WTC11 (cell line): ENCODE data around the gene HOXA13. TPM values are rescaled to one million over a fixed set of nuclear protein-coding genes. Genes with fewer than 3 reads are reported as not detected.

Experiments used
- ATAC-seq: fragments of 200-7000 bp; cut with Tn5 transposase; 2 replicates; pipeline ENCODE4 v1.10.0; 2021; ENCODE audit warnings: mild to moderate bottlenecking, moderate library complexity
- CTCF ChIA-PET: fragments of 300-600 bp; sonication (Branson Sonifier 250); formaldehyde crosslinking; loops from one replicate; lab custom pipeline; 2021; ENCODE audit warnings: antibody characterized with exemption; lab: Charles Lee
- POLR2A ChIA-PET: fragments of 350-600 bp; sonication (Branson Sonifier 250); formaldehyde crosslinking; loops from one replicate; lab custom pipeline; 2021; ENCODE audit warnings: antibody characterized with exemption; lab: Charles Lee
- DNase-seq: peaks from one replicate; pipeline ENCODE4 v3.0.0; 2021; ENCODE audit warnings: low spot score
- H3K27ac Mint-ChIP-seq: 2 replicates; pipeline ENCODE4 v1.8.0; 2021; ENCODE audit warnings: mixed read lengths
- H3K27me3 Mint-ChIP-seq: 2 replicates; pipeline ENCODE4 v1.8.0; 2021; ENCODE audit warnings: low read depth, mild to moderate bottlenecking, moderate library complexity, mixed read lengths
- H3K36me3 Mint-ChIP-seq: 2 replicates; pipeline ENCODE4 v1.8.0; 2021; ENCODE audit warnings: mixed read lengths
- H3K4me1 Mint-ChIP-seq: 2 replicates; pipeline ENCODE4 v1.8.0; 2022; ENCODE audit warnings: mixed read lengths
- H3K4me3 Mint-ChIP-seq: 2 replicates; pipeline ENCODE4 v1.8.0; 2021; ENCODE audit warnings: mild to moderate bottlenecking, moderate library complexity, mixed read lengths
- H3K9me3 Mint-ChIP-seq: 2 replicates; pipeline ENCODE4 v1.8.0; 2021; ENCODE audit warnings: mixed read lengths
- ARID4B ChIP-seq: sonication (generic); formaldehyde crosslinking; IDR thresholded peaks from 2 replicates; pipeline ENCODE4 v1.8.0; 2023; ENCODE audit warnings: missing genetic modification reagents, mild to moderate bottlenecking, borderline replicate concordance
- CREB1 ChIP-seq: sonication (generic); formaldehyde crosslinking; IDR thresholded peaks from 2 replicates; pipeline ENCODE4 v1.8.0; 2023; ENCODE audit warnings: mild to moderate bottlenecking, missing genetic modification reagents
- ETV6 ChIP-seq: sonication (generic); formaldehyde crosslinking; IDR thresholded peaks from 2 replicates; pipeline ENCODE4 v1.8.1; 2022; ENCODE audit warnings: mild to moderate bottlenecking, missing genetic modification reagents
- FOXJ3 ChIP-seq: sonication (generic); formaldehyde crosslinking; IDR thresholded peaks from 2 replicates; pipeline ENCODE4 v1.9.0; 2021; ENCODE audit warnings: missing genetic modification reagents, mild to moderate bottlenecking, borderline replicate concordance
- SMAD4 ChIP-seq: sonication (generic); formaldehyde crosslinking; IDR thresholded peaks from 2 replicates; pipeline ENCODE4 v1.8.0; 2022; ENCODE audit warnings: mild to moderate bottlenecking, missing genetic modification reagents
- SOX15 ChIP-seq: fragments of 250-450 bp; sonication (Bioruptor Pico); IDR thresholded peaks from 2 replicates; pipeline ENCODE4 v1.9.0; 2021; ENCODE audit warnings: mild to moderate bottlenecking
- ZNF232 ChIP-seq: sonication (generic); formaldehyde crosslinking; IDR thresholded peaks from 2 replicates; pipeline ENCODE4 v1.8.0; 2022; ENCODE audit warnings: mild to moderate bottlenecking, missing genetic modification reagents
- ZNF317 ChIP-seq: sonication (generic); formaldehyde crosslinking; IDR thresholded peaks from 2 replicates; pipeline ENCODE4 v1.8.1; 2023; ENCODE audit warnings: low read depth, mild to moderate bottlenecking, moderate library complexity, missing genetic modification reagents, borderline replicate concordance
- ZNF396 ChIP-seq: fragments of 250-450 bp; sonication (Bioruptor Pico); IDR thresholded peaks from 2 replicates; pipeline ENCODE4 v1.8.0; 2021; ENCODE audit warnings: mild to moderate bottlenecking, moderate library complexity, borderline replicate concordance
- ZNF423 ChIP-seq: fragments of 250-450 bp; sonication (Bioruptor Pico); IDR thresholded peaks from 2 replicates; pipeline ENCODE4 v2.1.2; 2022; ENCODE audit warnings: mild to moderate bottlenecking, moderate library complexity
- ZNF671 ChIP-seq: fragments of 250-450 bp; sonication (Bioruptor Pico); IDR thresholded peaks from 2 replicates; pipeline ENCODE4 v1.8.0; 2021; ENCODE audit warnings: mild to moderate bottlenecking
- total RNA-seq: library from RNA; stranded (reverse); gene quantifications from 3 replicates; pipeline ENCODE4 v1.2.3, GENCODE V29; 2021
- TF ChIP-seq, protein P1 (sequence below): fragments of 250-450 bp; sonication (Bioruptor Pico); IDR thresholded peaks from 2 replicates; pipeline ENCODE4 v1.9.0; 2021; ENCODE audit warnings: mild to moderate bottlenecking
- TF ChIP-seq, protein P2 (sequence below): sonication (generic); formaldehyde crosslinking; conservative IDR thresholded peaks from 2 replicates; pipeline ENCODE4 v1.8.1; 2022; ENCODE audit warnings: mild to moderate bottlenecking, missing genetic modification reagents
- TF ChIP-seq, protein P3 (sequence below): sonication (generic); formaldehyde crosslinking; IDR thresholded peaks from 2 replicates; pipeline ENCODE4 v1.8.0; 2023; ENCODE audit warnings: missing genetic modification reagents
- TF ChIP-seq, protein P4 (sequence below): sonication (generic); formaldehyde crosslinking; IDR thresholded peaks from 2 replicates; pipeline ENCODE4 v1.8.0; 2023; ENCODE audit warnings: mild to moderate bottlenecking, missing genetic modification reagents

HOXA13 gene
- total RNA-seq, 1 experiment from 2014 or later, result not detected

GRCh38 chr7:27214239-27214950 is 14.5 kb upstream of the HOXA13 start:
- POLR2A ChIA-PET, result no interaction called here
- ATAC-seq, result peak; percentile 23

DNA sequence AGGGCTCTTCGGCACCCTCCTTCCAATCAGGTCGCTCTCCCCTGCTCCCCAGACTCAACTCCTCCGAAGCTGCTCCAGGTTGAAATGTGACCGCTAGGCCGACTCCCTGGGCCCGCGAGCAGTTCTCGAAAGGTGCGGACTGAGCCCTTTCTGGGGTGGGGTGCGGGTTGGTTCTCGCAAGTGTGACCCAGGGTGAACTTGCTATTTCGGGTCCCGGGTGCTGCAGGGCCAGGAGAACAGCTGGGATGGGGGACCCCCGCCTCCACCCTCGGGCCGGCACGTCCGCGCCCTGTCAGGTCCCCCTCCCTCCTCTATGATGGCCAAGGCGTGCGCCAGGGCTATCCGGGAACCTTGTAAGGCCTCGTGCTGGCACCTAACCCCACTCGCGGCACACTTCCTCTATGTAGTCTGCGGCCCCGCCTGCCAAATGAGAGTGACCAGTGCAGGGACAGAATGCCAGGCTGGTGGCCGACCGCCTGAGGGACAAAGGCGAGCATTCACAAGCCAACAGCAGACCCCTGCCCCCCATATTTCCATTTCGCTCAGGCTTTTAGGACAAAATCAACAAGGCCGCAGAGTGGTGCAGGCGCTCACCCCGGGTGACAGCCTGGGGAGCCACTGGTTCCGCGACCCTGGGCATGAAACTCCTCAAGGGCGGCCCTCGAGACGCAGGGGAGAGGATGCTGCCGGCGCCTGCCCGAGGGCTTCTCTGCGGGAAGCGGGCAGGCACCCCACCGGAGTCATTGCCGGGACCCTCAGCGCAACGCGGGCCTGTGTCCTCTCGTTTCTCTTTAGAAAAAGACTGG is 13.7 kb upstream of the HOXA13 start:
- TF ChIP-seq ZNF423 (CRISPR knock-in tag), result peak; percentile 15; the same call in 1 of the 2 replicates
- TF ChIP-seq ZNF671, result no peak
- H3K4me1 Mint-ChIP-seq, result peaks cover 32% of the 10 kb centered on the region
- ChIA-PET CTCF (interaction anchor here (0.7 kb wide), 1 partner anchor 561 kb away, joined by 3 read pairs; no protein-coding TSS in a partner anchor), POLR2A (no interaction called here)
- H3K9me3 Mint-ChIP-seq, result no peaks in the 10 kb centered on the region
- H3K27ac Mint-ChIP-seq, result no peak overlapping the region
- H3K27me3 Mint-ChIP-seq, result peaks cover 100% of the 10 kb centered on the region
- DNase-seq (no peak), ATAC-seq (peak; percentile 46)
- no peaks in the 10 kb centered on the region for H3K36me3 Mint-ChIP-seq
- peak overlapping the region; percentile 54 for H3K4me3 Mint-ChIP-seq

More at GRCh38 chr7:27214239-27214950, 14.5 kb upstream of the HOXA13 start:
- CTCF ChIA-PET, result interaction anchor here (2.1 kb wide), 1 partner anchor 35 kb away, joined by 5 read pairs; no protein-coding TSS in a partner anchor
- TF ChIP-seq ZNF423 (CRISPR knock-in tag), result peak; percentile 74
- no peak for TF ChIP-seq ZNF317 (CRISPR knock-in tag)
- TF ChIP-seq FOXJ3 (CRISPR knock-in tag), result no peak
- Mint-ChIP-seq H3K4me1 (peaks cover 32% of the 10 kb centered on the region), H3K27me3 (peaks cover 100% of the 10 kb centered on the region), H3K27ac (no peak overlapping the region), H3K9me3 (no peaks in the 10 kb centered on the region), H3K4me3 (no peak overlapping the region), H3K36me3 (no peaks in the 10 kb centered on the region)
- DNase-seq, result no peak

DNA sequence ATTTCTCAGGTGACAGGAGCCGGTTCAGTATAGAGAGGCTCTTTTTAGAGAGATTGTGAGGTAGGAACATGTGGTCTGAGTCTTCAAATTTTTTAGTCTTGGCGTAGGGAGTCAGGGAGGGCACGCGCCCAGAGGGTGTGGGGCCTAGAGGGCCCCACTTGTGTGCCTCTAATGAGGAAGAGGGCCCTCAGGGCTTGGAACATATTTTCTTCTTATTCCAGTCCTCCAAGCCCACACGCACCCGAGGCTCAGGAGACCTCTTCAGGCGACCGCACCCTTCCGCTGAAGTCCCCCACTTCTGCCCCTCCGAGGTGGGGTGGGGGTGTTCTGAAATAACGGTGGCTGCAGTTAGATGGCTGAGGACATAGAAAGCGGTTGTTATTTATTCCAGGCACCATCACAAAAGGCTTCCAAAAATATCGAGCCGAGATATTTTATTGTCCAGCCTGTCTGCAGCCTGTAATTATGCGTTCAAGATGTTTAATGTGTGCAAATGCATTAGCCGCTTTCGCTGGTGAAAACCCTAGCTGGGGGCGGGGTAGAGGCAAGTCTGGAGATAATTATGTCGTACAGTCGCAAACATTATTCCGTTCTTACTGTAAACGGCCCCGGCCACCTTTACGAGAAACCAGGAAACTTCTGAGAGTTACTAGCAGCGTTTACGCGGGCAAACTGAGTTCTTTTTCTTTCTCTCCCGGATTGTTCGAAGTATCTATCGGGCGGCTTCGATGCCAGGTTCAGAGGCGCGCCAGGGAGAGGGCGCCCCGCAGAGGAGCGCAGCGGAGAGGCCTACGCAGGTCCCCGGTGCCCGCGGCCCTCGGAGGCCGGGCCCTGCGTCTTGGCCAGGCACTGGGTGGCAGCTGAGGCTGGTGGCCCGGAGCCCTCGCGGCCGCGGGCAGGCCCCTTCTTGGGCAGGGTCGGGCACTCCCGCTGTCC is 12.9 kb upstream of the HOXA13 start:
- Mint-ChIP-seq H3K27ac (no peak overlapping the region), H3K4me1 (peaks cover 32% of the 10 kb centered on the region), H3K4me3 (no peak overlapping the region), H3K9me3 (no peaks in the 10 kb centered on the region), H3K36me3 (no peaks in the 10 kb centered on the region), H3K27me3 (peaks cover 100% of the 10 kb centered on the region)
- TF ChIP-seq ZNF423 (CRISPR knock-in tag) (peak; percentile 39; the same call in 1 of the 2 replicates), SMAD4 (no peak)
- CTCF ChIA-PET, result interaction anchor here (3.5 kb wide), 1 partner anchor 17 kb away, joined by 23 read pairs; no protein-coding TSS in a partner anchor
- ATAC-seq (no peak), DNase-seq (no peak)
- POLR2A ChIA-PET, result no interaction called here

GRCh38 chr7:27211764-27212204 is 11.9 kb upstream of the HOXA13 start:
- ATAC-seq (no peak), DNase-seq (no peak)
- Mint-ChIP-seq H3K9me3 (no peaks in the 10 kb centered on the region), H3K36me3 (no peaks in the 10 kb centered on the region), H3K4me1 (peaks cover 32% of the 10 kb centered on the region), H3K4me3 (no peak overlapping the region), H3K27me3 (peaks cover 100% of the 10 kb centered on the region), H3K27ac (no peak overlapping the region)
- TF ChIP-seq CREB1 (no peak), ZNF232 (CRISPR knock-in tag) (no peak), SOX15 (CRISPR knock-in tag) (no peak), ETV6 (CRISPR knock-in tag) (no peak), ZNF396 (CRISPR knock-in tag) (no peak), ARID4B (no peak)
- TF ChIP-seq, protein P1, sequence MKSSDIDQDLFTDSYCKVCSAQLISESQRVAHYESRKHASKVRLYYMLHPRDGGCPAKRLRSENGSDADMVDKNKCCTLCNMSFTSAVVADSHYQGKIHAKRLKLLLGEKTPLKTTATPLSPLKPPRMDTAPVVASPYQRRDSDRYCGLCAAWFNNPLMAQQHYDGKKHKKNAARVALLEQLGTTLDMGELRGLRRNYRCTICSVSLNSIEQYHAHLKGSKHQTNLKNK (CRISPR knock-in tag), result no peak
- TF ChIP-seq, protein P2, sequence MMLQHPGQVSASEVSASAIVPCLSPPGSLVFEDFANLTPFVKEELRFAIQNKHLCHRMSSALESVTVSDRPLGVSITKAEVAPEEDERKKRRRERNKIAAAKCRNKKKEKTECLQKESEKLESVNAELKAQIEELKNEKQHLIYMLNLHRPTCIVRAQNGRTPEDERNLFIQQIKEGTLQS, result no peak
- TF ChIP-seq, protein P3, sequence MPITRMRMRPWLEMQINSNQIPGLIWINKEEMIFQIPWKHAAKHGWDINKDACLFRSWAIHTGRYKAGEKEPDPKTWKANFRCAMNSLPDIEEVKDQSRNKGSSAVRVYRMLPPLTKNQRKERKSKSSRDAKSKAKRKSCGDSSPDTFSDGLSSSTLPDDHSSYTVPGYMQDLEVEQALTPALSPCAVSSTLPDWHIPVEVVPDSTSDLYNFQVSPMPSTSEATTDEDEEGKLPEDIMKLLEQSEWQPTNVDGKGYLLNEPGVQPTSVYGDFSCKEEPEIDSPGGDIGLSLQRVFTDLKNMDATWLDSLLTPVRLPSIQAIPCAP (CRISPR knock-in tag), result no peak
- TF ChIP-seq, protein P4, sequence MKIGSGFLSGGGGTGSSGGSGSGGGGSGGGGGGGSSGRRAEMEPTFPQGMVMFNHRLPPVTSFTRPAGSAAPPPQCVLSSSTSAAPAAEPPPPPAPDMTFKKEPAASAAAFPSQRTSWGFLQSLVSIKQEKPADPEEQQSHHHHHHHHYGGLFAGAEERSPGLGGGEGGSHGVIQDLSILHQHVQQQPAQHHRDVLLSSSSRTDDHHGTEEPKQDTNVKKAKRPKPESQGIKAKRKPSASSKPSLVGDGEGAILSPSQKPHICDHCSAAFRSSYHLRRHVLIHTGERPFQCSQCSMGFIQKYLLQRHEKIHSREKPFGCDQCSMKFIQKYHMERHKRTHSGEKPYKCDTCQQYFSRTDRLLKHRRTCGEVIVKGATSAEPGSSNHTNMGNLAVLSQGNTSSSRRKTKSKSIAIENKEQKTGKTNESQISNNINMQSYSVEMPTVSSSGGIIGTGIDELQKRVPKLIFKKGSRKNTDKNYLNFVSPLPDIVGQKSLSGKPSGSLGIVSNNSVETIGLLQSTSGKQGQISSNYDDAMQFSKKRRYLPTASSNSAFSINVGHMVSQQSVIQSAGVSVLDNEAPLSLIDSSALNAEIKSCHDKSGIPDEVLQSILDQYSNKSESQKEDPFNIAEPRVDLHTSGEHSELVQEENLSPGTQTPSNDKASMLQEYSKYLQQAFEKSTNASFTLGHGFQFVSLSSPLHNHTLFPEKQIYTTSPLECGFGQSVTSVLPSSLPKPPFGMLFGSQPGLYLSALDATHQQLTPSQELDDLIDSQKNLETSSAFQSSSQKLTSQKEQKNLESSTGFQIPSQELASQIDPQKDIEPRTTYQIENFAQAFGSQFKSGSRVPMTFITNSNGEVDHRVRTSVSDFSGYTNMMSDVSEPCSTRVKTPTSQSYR (CRISPR knock-in tag), result no peak
- ChIA-PET CTCF (interaction anchor here (1.4 to 3.5 kb wide), 3 partner anchors 14 to 23 kb away, joined by 6 to 23 read pairs (median 8); no protein-coding TSS in a partner anchor), POLR2A (no interaction called here)
